HepG2 (cell line): ENCODE results near the gene ARHGAP5. TPM values are rescaled to one million over a fixed set of nuclear protein-coding genes. Genes with fewer than 3 reads are reported as not detected.
A peak's percentile ranks its signal among the peaks of the same experiment; 100 is the strongest.

ENCODE experiments used
- CCDC6 ChIP-seq: sonication (generic); formaldehyde crosslinking; IDR thresholded peaks from 2 replicates; pipeline ENCODE4 v1.8.1; 2022; ENCODE audit warnings: mild to moderate bottlenecking, missing genetic modification reagents, moderate library complexity
- ERF ChIP-seq: IDR thresholded peaks from 2 replicates; pipeline ENCODE4 v1.6.1; 2018; ENCODE audit warnings: missing biosample characterization, missing genetic modification reagents
- HMGXB4 ChIP-seq, 2 experiments: sonication (generic) in 1 of 2; formaldehyde crosslinking in 1 of 2; IDR thresholded peaks; 2 replicates each; pipeline versions ENCODE4 v1.4.0 to v1.6.1; 2018 to 2020; ENCODE audit warnings: missing genetic modification reagents in 2 of 2, borderline replicate concordance in 1 of 2, low read depth in 1 of 2, mild to moderate bottlenecking in 1 of 2, missing biosample characterization in 1 of 2
- HOXA3 ChIP-seq: sonication (generic); formaldehyde crosslinking; IDR thresholded peaks from 2 replicates; pipeline ENCODE4 v1.5.0; 2020; ENCODE audit warnings: missing genetic modification reagents
- MIER2 ChIP-seq: IDR thresholded peaks from 2 replicates; pipeline ENCODE4 v1.6.1; 2016; ENCODE audit warnings: missing biosample characterization, missing genetic modification reagents
- MNT ChIP-seq: fragments of 450-650 bp; IDR thresholded peaks from 2 replicates; pipeline ENCODE4 v1.6.1; 2016
- NBN ChIP-seq: fragments of 450-650 bp; conservative IDR thresholded peaks from 2 replicates; pipeline ENCODE4 v1.6.1; 2017
- POLR2G ChIP-seq: fragments of 200-400 bp; formaldehyde crosslinking; IDR thresholded peaks from 2 replicates; pipeline ENCODE4 v1.6.1; 2018; ENCODE audit warnings: mild to moderate bottlenecking, low read depth, low read length, moderate library complexity
- PRMT3 ChIP-seq: sonication (generic); formaldehyde crosslinking; IDR thresholded peaks from 2 replicates; pipeline ENCODE4 v1.8.1; 2022; ENCODE audit warnings: low read depth, mild to moderate bottlenecking, moderate library complexity, missing genetic modification reagents, borderline replicate concordance
- REPIN1 ChIP-seq: sonication (generic); formaldehyde crosslinking; IDR thresholded peaks from 2 replicates; pipeline ENCODE4 v1.8.0; 2022; ENCODE audit warnings: missing genetic modification reagents, low read depth, mild to moderate bottlenecking, borderline replicate concordance
- TGIF2 ChIP-seq: IDR thresholded peaks from 2 replicates; pipeline ENCODE4 v1.6.1; 2016; ENCODE audit warnings: control low read depth, missing compliant biosample characterization
- TRIM24 ChIP-seq: sonication (generic); formaldehyde crosslinking; IDR thresholded peaks from 2 replicates; pipeline ENCODE4 v1.8.0; 2022; ENCODE audit warnings: mild to moderate bottlenecking, missing genetic modification reagents
- ZFP62 ChIP-seq: sonication (generic); formaldehyde crosslinking; IDR thresholded peaks from 2 replicates; pipeline ENCODE4 v1.4.0; 2020; ENCODE audit warnings: missing genetic modification reagents
- ZFX ChIP-seq: sonication (generic); formaldehyde crosslinking; IDR thresholded peaks from 2 replicates; pipeline ENCODE4 v1.4.0; 2020; ENCODE audit warnings: mild to moderate bottlenecking, low read depth, missing genetic modification reagents, moderate library complexity
- polyA plus RNA-seq, 8 experiments: library from polyadenylated mRNA; depleted of rRNA in 3 of 8; stranded (reverse) in 7 of 8; unstranded in 1 of 8; fragments of >200 nt; fragmentation: Illumina TruSeq in 4 of 8; extraction: Trizol in 4 of 8; gene quantifications; 2 replicates each; pipeline versions ENCODE4 v1.2.1 to v1.2.3, GENCODE V29; 2011 to 2016; ENCODE audit warnings: low read depth in 4 of 8, missing spikeins in 1 of 8, mixed read lengths in 1 of 8; ENCODE audit not compliant: insufficient read depth in 1 of 8
- total RNA-seq, 5 experiments: library from RNA; depleted of rRNA; stranded (reverse); fragments of >200 nt; fragmentation: Illumina TruSeq; extraction: Trizol; gene quantifications; 2 replicates each; pipeline ENCODE4 v1.2.3, GENCODE V29; 2016; ENCODE audit warnings: low read depth in 1 of 5
- TF ChIP-seq, protein P1 (sequence below): sonication (generic); formaldehyde crosslinking; IDR thresholded peaks from 2 replicates; pipeline ENCODE4 v1.5.0; 2020; ENCODE audit warnings: missing genetic modification reagents
- TF ChIP-seq, protein P2 (sequence below): sonication (generic); formaldehyde crosslinking; IDR thresholded peaks from 2 replicates; pipeline ENCODE4 v1.5.1; 2020; ENCODE audit warnings: missing genetic modification reagents, mild to moderate bottlenecking, borderline replicate concordance
- TF ChIP-seq, protein P3 (sequence below): sonication (generic); formaldehyde crosslinking; IDR thresholded peaks from 2 replicates; pipeline ENCODE4 v1.5.0; 2020; ENCODE audit warnings: missing genetic modification reagents, mild to moderate bottlenecking, borderline replicate concordance
- TF ChIP-seq, protein P4 (sequence below): sonication (generic); formaldehyde crosslinking; IDR thresholded peaks from 2 replicates; pipeline ENCODE4 v1.4.0; 2020; ENCODE audit warnings: missing genetic modification reagents, borderline replicate concordance

ARHGAP5 gene
- total and polyA plus RNA-seq, 2 of the 13 experiments (the other 11 are each of a cell fraction or from before 2014, with no cell fraction given): 33.7 to 144 TPM

- no peak for TF ChIP-seq TGIF2 (CRISPR knock-in tag)
- peak; percentile 49; the same call in 1 of the 2 replicates for TF ChIP-seq MIER2
- TF ChIP-seq ZFP62 (CRISPR knock-in tag): no peak
- 0 out of 2 replicates have a peak, but pooled peaks have one; percentile 70 for TF ChIP-seq ERF (CRISPR knock-in tag)
- TF ChIP-seq NBN: no peak
- 0 out of 2 replicates have a peak, but pooled peaks have one; percentile 11 for TF ChIP-seq REPIN1 (CRISPR knock-in tag)
- TF ChIP-seq, protein P1, sequence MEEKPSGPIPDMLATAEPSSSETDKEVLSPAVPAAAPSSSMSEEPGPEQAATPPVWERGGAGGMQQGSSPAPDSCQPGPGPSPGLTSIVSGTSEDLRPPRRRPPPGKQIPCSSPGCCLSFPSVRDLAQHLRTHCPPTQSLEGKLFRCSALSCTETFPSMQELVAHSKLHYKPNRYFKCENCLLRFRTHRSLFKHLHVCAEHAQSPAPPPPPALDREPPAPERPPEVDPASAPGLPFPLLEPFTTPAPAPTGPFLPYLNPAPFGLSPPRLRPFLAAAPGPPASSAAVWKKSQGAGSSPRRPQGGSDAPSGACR (CRISPR knock-in tag): no peak
- no peak for TF ChIP-seq PRMT3 (CRISPR knock-in tag)
- TF ChIP-seq ZFX (CRISPR knock-in tag): no peak
- TF ChIP-seq, protein P2, sequence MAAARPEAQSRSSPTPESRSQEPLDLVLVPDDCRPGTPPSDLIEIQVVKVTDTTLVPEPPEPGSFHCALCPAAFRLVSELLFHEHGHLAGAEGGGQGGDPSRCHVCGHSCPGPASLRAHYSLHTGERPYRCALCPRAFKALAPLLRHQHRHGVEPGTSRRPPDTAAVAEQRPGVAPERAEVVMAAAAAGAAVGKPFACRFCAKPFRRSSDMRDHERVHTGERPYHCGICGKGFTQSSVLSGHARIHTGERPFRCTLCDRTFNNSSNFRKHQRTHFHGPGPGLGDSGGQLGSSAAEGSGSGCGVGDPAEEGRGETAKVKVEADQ (CRISPR knock-in tag): no peak
- peak in 1 of 2 experiments; percentile 69; a peak in 1 of 4 replicates for TF ChIP-seq HMGXB4 (CRISPR knock-in tag; IDR thresholded peaks at IDR 0.05; ENCODE audit: borderline replicate concordance in 1 of 2, low read depth in 1 of 2)
- TF ChIP-seq, protein P3, sequence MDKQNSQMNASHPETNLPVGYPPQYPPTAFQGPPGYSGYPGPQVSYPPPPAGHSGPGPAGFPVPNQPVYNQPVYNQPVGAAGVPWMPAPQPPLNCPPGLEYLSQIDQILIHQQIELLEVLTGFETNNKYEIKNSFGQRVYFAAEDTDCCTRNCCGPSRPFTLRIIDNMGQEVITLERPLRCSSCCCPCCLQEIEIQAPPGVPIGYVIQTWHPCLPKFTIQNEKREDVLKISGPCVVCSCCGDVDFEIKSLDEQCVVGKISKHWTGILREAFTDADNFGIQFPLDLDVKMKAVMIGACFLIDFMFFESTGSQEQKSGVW (CRISPR knock-in tag): no peak
- TF ChIP-seq, protein P4, sequence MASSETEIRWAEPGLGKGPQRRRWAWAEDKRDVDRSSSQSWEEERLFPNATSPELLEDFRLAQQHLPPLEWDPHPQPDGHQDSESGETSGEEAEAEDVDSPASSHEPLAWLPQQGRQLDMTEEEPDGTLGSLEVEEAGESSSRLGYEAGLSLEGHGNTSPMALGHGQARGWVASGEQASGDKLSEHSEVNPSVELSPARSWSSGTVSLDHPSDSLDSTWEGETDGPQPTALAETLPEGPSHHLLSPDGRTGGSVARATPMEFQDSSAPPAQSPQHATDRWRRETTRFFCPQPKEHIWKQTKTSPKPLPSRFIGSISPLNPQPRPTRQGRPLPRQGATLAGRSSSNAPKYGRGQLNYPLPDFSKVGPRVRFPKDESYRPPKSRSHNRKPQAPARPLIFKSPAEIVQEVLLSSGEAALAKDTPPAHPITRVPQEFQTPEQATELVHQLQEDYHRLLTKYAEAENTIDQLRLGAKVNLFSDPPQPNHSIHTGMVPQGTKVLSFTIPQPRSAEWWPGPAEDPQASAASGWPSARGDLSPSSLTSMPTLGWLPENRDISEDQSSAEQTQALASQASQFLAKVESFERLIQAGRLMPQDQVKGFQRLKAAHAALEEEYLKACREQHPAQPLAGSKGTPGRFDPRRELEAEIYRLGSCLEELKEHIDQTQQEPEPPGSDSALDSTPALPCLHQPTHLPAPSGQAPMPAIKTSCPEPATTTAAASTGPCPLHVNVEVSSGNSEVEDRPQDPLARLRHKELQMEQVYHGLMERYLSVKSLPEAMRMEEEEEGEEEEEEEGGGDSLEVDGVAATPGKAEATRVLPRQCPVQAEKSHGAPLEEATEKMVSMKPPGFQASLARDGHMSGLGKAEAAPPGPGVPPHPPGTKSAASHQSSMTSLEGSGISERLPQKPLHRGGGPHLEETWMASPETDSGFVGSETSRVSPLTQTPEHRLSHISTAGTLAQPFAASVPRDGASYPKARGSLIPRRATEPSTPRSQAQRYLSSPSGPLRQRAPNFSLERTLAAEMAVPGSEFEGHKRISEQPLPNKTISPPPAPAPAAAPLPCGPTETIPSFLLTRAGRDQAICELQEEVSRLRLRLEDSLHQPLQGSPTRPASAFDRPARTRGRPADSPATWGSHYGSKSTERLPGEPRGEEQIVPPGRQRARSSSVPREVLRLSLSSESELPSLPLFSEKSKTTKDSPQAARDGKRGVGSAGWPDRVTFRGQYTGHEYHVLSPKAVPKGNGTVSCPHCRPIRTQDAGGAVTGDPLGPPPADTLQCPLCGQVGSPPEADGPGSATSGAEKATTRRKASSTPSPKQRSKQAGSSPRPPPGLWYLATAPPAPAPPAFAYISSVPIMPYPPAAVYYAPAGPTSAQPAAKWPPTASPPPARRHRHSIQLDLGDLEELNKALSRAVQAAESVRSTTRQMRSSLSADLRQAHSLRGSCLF (CRISPR knock-in tag): no peak
- no peak for TF ChIP-seq TRIM24 (CRISPR knock-in tag)
- TF ChIP-seq POLR2G: no peak
- TF ChIP-seq MNT: no peak
- no peak for TF ChIP-seq HOXA3
- no peak for TF ChIP-seq CCDC6 (CRISPR knock-in tag)
These were observed 3.4 kb upstream of the ARHGAP5 start (continued) for GRCh38 chr14:32073537-32074189.
